SK-N-SH treated with all-trans-retinoic acid at 6 μM for 48 hours (cell line): Measurements from ENCODE around the gene SSC4D.

ENCODE experiments used
- ARNTL ChIP-seq: fragments of 450-650 bp; formaldehyde crosslinking; IDR thresholded peaks from 2 replicates; pipeline ENCODE4 v1.5.0; 2020; ENCODE audit warnings: low read depth, mild to moderate bottlenecking, moderate library complexity, borderline replicate concordance
- GLIS3 ChIP-seq: fragments of 250-450 bp; sonication (Bioruptor Pico); IDR thresholded peaks from 2 replicates; pipeline ENCODE4 v1.5.0; 2020; ENCODE audit warnings: mild to moderate bottlenecking, moderate library complexity
- RARB ChIP-seq: fragments of 250-450 bp; sonication (Bioruptor Pico); IDR thresholded peaks from 2 replicates; pipeline ENCODE4 v1.8.0; 2021; ENCODE audit warnings: mild to moderate bottlenecking, moderate library complexity
- TOX ChIP-seq: fragments of 250-450 bp; sonication (Bioruptor Pico); IDR thresholded peaks from 2 replicates; pipeline ENCODE4 v1.8.0; 2021; ENCODE audit warnings: mild to moderate bottlenecking, moderate library complexity, borderline replicate concordance
- ZFP3 ChIP-seq: fragments of 250-450 bp; sonication (Bioruptor Pico); IDR thresholded peaks from 2 replicates; pipeline ENCODE4 v1.5.0; 2020; ENCODE audit warnings: mild to moderate bottlenecking, moderate library complexity
- TF ChIP-seq, protein P1 (sequence below): fragments of 250-450 bp; sonication (Bioruptor Pico); IDR thresholded peaks from 2 replicates; pipeline ENCODE4 v1.8.0; 2021; ENCODE audit warnings: low read depth, mild to moderate bottlenecking, moderate library complexity, borderline replicate concordance
- TF ChIP-seq, protein P2 (sequence below): fragments of 250-450 bp; sonication (Bioruptor Pico); IDR thresholded peaks from 2 replicates; pipeline ENCODE4 v1.5.0; 2020; ENCODE audit warnings: mild to moderate bottlenecking, moderate library complexity
- TF ChIP-seq, protein P3 (sequence below): fragments of 250-450 bp; sonication (Bioruptor Pico); IDR thresholded peaks from 2 replicates; pipeline ENCODE4 v1.5.1; 2020; ENCODE audit warnings: low read depth, mild to moderate bottlenecking, moderate library complexity
- TF ChIP-seq, protein P4 (sequence below): fragments of 250-450 bp; sonication (Bioruptor Pico); IDR thresholded peaks from 2 replicates; pipeline ENCODE4 v1.8.0; 2020; ENCODE audit warnings: mild to moderate bottlenecking, moderate library complexity, borderline replicate concordance

DNA sequence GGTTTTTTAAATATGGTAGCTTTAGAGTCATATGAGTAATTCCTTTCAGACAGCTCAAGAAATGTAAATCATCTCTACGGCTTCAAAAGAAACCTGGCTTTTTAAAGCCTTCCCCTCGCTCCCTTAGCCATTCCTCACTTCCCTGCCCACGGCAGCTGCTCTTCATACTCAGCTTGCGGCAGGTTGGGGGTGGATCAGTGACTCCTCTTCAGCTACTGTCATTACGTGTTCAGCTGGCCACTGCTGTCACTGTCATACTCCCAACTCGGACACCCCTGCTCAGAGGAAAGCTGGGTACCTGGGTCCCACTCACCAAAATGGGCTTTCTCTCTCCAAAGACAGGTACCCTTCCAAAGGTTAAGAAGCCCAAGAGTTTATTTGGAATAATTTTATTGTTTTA is 57.3 kb downstream of the SSC4D start:
- TF ChIP-seq ARNTL (CRISPR knock-in tag) (no peak), ZFP3 (CRISPR knock-in tag) (no peak), GLIS3 (CRISPR knock-in tag) (no peak), RARB (no peak), TOX (CRISPR knock-in tag) (no peak)
- TF ChIP-seq, protein P1, sequence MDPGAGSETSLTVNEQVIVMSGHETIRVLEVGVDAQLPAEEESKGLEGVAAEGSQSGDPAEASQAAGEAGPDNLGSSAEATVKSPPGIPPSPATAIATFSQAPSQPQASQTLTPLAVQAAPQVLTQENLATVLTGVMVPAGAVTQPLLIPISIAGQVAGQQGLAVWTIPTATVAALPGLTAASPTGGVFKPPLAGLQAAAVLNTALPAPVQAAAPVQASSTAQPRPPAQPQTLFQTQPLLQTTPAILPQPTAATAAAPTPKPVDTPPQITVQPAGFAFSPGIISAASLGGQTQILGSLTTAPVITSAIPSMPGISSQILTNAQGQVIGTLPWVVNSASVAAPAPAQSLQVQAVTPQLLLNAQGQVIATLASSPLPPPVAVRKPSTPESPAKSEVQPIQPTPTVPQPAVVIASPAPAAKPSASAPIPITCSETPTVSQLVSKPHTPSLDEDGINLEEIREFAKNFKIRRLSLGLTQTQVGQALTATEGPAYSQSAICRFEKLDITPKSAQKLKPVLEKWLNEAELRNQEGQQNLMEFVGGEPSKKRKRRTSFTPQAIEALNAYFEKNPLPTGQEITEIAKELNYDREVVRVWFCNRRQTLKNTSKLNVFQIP (CRISPR knock-in tag): no peak
- TF ChIP-seq, protein P2, sequence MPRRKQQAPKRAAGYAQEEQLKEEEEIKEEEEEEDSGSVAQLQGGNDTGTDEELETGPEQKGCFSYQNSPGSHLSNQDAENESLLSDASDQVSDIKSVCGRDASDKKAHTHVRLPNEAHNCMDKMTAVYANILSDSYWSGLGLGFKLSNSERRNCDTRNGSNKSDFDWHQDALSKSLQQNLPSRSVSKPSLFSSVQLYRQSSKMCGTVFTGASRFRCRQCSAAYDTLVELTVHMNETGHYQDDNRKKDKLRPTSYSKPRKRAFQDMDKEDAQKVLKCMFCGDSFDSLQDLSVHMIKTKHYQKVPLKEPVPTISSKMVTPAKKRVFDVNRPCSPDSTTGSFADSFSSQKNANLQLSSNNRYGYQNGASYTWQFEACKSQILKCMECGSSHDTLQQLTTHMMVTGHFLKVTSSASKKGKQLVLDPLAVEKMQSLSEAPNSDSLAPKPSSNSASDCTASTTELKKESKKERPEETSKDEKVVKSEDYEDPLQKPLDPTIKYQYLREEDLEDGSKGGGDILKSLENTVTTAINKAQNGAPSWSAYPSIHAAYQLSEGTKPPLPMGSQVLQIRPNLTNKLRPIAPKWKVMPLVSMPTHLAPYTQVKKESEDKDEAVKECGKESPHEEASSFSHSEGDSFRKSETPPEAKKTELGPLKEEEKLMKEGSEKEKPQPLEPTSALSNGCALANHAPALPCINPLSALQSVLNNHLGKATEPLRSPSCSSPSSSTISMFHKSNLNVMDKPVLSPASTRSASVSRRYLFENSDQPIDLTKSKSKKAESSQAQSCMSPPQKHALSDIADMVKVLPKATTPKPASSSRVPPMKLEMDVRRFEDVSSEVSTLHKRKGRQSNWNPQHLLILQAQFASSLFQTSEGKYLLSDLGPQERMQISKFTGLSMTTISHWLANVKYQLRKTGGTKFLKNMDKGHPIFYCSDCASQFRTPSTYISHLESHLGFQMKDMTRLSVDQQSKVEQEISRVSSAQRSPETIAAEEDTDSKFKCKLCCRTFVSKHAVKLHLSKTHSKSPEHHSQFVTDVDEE (CRISPR knock-in tag): no peak
- TF ChIP-seq, protein P3, sequence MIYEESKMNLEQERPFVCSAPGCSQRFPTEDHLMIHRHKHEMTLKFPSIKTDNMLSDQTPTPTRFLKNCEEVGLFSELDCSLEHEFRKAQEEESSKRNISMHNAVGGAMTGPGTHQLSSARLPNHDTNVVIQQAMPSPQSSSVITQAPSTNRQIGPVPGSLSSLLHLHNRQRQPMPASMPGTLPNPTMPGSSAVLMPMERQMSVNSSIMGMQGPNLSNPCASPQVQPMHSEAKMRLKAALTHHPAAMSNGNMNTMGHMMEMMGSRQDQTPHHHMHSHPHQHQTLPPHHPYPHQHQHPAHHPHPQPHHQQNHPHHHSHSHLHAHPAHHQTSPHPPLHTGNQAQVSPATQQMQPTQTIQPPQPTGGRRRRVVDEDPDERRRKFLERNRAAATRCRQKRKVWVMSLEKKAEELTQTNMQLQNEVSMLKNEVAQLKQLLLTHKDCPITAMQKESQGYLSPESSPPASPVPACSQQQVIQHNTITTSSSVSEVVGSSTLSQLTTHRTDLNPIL: no peak
- TF ChIP-seq, protein P4, sequence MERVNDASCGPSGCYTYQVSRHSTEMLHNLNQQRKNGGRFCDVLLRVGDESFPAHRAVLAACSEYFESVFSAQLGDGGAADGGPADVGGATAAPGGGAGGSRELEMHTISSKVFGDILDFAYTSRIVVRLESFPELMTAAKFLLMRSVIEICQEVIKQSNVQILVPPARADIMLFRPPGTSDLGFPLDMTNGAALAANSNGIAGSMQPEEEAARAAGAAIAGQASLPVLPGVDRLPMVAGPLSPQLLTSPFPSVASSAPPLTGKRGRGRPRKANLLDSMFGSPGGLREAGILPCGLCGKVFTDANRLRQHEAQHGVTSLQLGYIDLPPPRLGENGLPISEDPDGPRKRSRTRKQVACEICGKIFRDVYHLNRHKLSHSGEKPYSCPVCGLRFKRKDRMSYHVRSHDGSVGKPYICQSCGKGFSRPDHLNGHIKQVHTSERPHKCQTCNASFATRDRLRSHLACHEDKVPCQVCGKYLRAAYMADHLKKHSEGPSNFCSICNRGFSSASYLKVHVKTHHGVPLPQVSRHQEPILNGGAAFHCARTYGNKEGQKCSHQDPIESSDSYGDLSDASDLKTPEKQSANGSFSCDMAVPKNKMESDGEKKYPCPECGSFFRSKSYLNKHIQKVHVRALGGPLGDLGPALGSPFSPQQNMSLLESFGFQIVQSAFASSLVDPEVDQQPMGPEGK: no peak
